Measurements from ENCODE around the gene MAP3K15.
"Not testable (repeated sequence)": the region's sequence is repeated elsewhere in the genome, so short reads cannot be mapped to it uniquely, and the experiment has no call there.

MAP3K15 gene

DNA sequence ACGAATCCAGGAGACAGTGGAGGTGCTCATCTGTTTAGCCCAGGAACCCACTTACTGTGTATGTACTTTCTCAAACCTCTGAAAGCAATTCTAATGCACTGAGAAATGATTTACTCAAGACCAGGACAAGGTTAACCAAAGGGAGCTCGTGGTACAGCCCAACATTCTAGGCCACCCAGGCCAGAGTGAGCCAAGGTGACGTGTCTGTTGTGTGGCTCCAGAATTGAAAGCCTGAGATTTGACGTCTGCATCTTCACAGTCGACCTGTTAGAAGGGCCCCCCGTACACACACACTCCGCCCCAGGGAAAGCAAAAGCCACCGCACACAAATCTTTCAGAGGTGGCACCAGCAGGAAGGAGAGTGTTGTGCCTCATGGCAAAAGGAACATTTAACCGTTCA is 2.3 kb downstream of the MAP3K15 start:
- no peak overlapping the region for H3K27ac ChIP-seq
- no peak for TF ChIP-seq ZFX (IDR thresholded peaks at IDR 0.05; ENCODE audit: borderline replicate concordance)

DNA sequence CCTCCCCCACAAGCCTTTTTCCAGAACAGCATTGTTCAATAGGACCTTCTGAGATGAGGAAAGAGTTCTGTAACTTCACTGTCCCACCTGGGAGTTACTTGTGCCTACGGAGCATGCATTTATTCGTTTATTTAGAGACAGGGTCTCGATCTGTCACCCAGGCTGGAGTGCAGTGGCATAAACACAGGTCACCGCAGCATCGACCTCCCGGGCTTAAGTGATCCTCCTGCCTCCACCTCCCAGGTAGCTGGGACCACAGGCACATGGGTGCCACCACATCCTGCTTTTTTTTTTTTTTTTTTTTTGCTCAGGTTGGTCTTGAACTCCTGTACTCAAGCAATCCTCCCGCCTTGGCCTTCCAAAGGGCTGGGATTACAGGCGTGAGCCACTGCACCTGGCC is 2.9 kb downstream of the MAP3K15 start:
- H3K27ac ChIP-seq, result no peak overlapping the region
- TF ChIP-seq ZFX (IDR thresholded peaks at IDR 0.05; ENCODE audit: borderline replicate concordance), result no peak
- TF ChIP-seq, protein P1, sequence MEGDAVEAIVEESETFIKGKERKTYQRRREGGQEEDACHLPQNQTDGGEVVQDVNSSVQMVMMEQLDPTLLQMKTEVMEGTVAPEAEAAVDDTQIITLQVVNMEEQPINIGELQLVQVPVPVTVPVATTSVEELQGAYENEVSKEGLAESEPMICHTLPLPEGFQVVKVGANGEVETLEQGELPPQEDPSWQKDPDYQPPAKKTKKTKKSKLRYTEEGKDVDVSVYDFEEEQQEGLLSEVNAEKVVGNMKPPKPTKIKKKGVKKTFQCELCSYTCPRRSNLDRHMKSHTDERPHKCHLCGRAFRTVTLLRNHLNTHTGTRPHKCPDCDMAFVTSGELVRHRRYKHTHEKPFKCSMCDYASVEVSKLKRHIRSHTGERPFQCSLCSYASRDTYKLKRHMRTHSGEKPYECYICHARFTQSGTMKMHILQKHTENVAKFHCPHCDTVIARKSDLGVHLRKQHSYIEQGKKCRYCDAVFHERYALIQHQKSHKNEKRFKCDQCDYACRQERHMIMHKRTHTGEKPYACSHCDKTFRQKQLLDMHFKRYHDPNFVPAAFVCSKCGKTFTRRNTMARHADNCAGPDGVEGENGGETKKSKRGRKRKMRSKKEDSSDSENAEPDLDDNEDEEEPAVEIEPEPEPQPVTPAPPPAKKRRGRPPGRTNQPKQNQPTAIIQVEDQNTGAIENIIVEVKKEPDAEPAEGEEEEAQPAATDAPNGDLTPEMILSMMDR (IDR thresholded peaks at IDR 0.05), result no peak

DNA sequence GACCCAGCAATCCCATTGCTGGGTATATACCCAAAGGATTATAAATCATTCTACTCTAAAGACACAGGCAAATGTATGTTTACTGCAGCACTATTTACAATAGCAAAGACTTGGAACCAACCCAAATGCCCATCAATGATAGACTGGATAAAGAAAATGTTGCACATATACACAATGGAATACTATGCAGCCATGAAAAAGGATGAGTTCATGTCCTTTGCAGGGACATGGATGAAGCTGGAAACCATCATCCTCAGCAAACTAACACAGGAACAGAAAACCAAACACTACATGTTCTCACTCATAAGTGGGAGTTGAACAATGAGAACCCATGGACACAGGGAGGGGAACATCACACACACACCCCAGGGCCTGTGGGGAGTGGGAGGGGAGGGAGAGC is 3.5 kb downstream of the MAP3K15 start:
- not testable (repeated sequence) for H3K27ac ChIP-seq

DNA sequence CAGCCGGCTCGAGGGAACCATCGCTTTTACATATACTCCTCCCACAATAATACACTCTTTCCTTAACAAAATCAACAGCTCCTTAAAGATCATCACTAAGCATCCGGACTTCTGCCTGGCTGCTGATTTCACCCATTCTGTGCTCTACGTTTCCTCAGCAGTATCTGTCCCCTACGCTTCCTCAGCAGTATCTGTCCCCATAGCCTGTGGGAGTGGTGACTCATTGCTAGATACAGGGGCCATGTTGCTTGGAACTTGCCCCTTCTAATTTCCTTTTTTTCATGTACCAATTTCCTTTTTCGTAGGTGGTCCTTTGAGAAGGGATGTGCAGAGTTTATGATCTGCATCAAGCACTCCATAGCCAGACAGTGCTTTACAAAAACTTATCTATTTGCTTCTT is 18.6 kb downstream of the MAP3K15 start:
- no peak overlapping the region for H3K27ac ChIP-seq
- TF ChIP-seq, protein P1 (IDR thresholded peaks at IDR 0.05), result no peak
- TF ChIP-seq ZFX (IDR thresholded peaks at IDR 0.05; ENCODE audit: borderline replicate concordance), result no peak

DNA sequence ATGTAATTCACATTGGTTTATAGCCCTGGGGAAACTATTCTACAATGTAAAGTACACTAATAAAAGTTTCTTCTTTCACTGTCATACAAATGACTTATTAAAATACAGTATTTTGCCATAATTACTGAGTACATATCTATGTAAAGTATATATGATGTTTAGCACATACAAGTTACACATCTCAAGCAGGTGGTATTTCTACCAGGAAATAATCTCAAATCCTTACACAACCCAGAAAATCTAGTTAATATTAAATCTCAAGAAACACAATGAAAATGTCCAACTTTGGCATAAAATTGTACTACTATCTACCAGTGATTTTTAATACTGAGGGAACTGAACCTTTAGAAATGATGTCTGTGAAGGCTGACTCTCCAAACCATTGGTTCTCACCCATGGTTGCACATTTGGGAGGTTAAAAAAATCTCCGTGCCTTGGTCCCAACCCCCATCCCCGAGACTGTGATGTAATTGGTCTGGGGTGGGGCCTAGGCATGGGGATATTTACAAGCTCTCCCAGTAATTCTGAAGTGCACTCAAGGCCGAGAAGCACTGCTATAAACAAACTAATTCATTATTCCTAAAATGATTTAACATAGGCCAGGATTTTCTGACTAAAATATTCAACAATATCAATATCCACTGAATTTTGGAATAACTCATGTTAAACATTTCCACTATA is 27.6 kb downstream of the MAP3K15 start:
- no peak overlapping the region for H3K27ac ChIP-seq
- TF ChIP-seq, protein P1 (IDR thresholded peaks at IDR 0.05), result no peak
- TF ChIP-seq ZFX (IDR thresholded peaks at IDR 0.05; ENCODE audit: borderline replicate concordance), result no peak

DNA sequence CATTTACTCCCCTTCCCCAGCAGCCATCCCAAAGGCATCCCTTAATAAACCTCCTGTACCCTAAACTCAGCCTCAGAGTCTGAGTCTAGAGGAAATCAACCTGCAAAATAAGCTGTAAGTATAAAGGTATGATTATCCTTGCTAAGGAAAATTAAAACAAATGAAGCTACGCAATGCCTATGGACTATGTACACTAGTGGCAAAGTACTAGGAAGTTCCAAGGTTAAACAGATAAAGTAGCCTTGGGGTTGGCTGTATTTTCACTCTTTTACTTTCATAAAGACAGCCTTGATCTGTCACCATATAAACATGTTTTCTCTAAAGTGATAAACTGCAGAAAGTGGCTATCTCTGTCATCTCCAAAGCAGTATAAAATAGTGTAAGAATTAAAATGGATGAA is 35.9 kb downstream of the MAP3K15 start:
- TF ChIP-seq, protein P1 (IDR thresholded peaks at IDR 0.05), result no peak
- no peak for TF ChIP-seq ZFX (IDR thresholded peaks at IDR 0.05; ENCODE audit: borderline replicate concordance)
- H3K27ac ChIP-seq, result no peak overlapping the region

DNA sequence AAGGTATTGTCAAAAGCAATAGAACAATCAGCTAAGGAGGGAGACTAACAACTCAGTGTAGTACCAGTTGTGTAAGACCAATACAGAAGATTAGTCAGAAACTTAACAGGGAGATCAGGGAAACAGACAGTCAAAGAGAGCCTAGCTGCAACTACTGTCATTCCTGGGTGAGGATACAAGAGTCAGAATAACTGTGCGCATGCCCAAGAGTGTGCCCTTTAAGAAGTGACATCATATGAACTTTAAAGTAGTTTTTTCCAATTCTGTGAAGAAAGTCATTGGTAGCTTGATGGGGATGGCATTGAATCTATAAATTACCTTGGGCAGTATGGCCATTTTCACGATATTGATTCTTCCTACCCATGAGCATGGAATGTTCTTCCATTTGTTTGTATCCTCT is 46.9 kb downstream of the MAP3K15 start:
- H3K27ac ChIP-seq, result not testable (repeated sequence)

DNA sequence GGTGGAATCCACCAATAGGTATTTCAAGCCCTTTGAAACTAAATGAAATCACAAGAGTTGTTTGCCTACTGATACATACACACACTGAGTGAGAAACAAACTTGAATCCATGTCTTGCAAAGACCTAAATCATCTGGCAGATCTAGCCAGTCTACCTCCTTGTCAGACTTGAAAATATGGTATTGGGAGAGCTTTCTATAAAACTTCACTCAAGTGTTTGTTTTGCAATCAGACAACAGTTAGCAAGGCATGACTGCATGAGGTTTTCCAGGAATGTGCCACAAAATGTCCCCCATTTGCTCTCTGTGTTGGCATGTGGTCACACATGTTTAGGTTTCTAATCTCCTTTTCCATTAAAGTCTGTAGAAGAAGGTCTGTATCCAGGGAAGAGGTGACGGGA is 52.4 kb downstream of the MAP3K15 start:
- no peak overlapping the region for H3K27ac ChIP-seq

DNA sequence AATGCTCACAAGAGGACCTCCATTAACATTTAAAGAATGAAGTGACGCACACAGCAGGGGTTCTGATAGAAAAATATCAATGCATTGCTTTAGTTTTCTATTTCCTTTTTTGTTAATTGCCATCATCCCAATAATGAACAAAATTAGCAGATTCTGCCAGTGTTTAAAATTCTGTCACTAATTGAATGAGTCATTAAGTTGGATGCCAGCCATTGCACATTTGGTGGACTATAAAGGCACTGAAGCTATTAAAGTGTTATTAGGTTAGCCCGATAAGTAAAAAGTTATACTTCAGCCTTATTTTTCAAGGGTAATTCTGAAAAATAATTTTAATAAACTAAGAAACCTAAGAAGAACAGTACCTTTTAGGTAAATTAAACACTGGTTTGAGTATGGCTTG is 53.1 kb downstream of the MAP3K15 start:
- TF ChIP-seq, protein P1 (IDR thresholded peaks at IDR 0.05), result no peak
- no peak for TF ChIP-seq ZFX (IDR thresholded peaks at IDR 0.05; ENCODE audit: borderline replicate concordance)
- H3K27ac ChIP-seq, result no peak overlapping the region

More for the DNA sequence above, 52.4 kb downstream of the MAP3K15 start:
- TF ChIP-seq, protein P1 (IDR thresholded peaks at IDR 0.05), result no peak
- no peak for TF ChIP-seq ZFX (IDR thresholded peaks at IDR 0.05; ENCODE audit: borderline replicate concordance)
